Left lung (tissue), 10 donors: ENCODE data around the gene GLCCI1. TPM values are rescaled to one million over a fixed set of nuclear protein-coding genes. Genes with fewer than 3 reads are reported as not detected.

Experiments
- ATAC-seq: fragments of 200-7000 bp; cut with Tn5 transposase; one replicate; pipeline ENCODE4 v1.9.1; 2020; ENCODE audit warnings: moderate library complexity
- DNase-seq, 4 donors: peaks; one replicate each; pipeline ENCODE4 v3.0.0-alpha.2; 2013 to 2020
- H3K27ac ChIP-seq, 2 donors: fragments of 200-600 bp; sonication (generic) in 1 of 2; one replicate each; pipeline versions ENCODE4 v1.5.0 to v1.8.0; 2020 to 2021
- H3K27me3 ChIP-seq, 2 donors: fragments of 200-600 bp; sonication (generic) in 1 of 2; one replicate each; pipeline versions ENCODE4 v1.5.0 to v1.8.0; 2020 to 2021
- H3K36me3 ChIP-seq, 2 donors: fragments of 200-600 bp; sonication (generic) in 1 of 2; one replicate each; pipeline versions ENCODE4 v1.5.0 to v1.8.0; 2020 to 2021
- H3K4me1 ChIP-seq, 2 donors: fragments of 200-600 bp; one replicate each; pipeline ENCODE4 v1.8.0; 2021
- H3K4me3 ChIP-seq, 2 donors: fragments of 200-600 bp; sonication (generic) in 1 of 2; one replicate each; pipeline versions ENCODE4 v1.5.0 to v1.8.0; 2020 to 2021; ENCODE audit warnings: mild to moderate bottlenecking in 1 of 2
- H3K9me3 ChIP-seq, 2 donors: fragments of 200-600 bp; sonication (generic) in 1 of 2; one replicate each; pipeline versions ENCODE4 v1.5.0 to v1.8.0; 2020 to 2021
- CTCF ChIP-seq, 2 donors: fragments of 200-600 bp; sonication (generic) in 1 of 2; IDR thresholded peaks; one replicate each; pipeline versions ENCODE4 v1.5.0 to v1.8.0; 2021; ENCODE audit warnings: antibody characterized with exemption in 2 of 2
- intact Hi-C, 2 donors: fragments of 100-400 bp; cut with DNase I; formaldehyde crosslinking; loops; one replicate each; pipeline versions ENCODE4 v1.11.2 to v1.14.2; 2022
- polyA plus RNA-seq, 6 donors: library from polyadenylated mRNA; unstranded; fragments of 120-200 nt; gene quantifications; one replicate each; pipeline ENCODE4 v1.2.1, GENCODE V29; 2013; ENCODE audit not compliant: insufficient read length in 6 of 6
- total RNA-seq, 2 donors: library from RNA; stranded (reverse); fragmentation: NEBNext Ultra II Directional; extraction: Animal tissue kit (Norgen Biotek cat#: 25700); gene quantifications; one replicate each; pipeline ENCODE4 v1.2.1, GENCODE V29; 2021
- donor health status: DM: no; HTN: yes; CAD: no.
- donor health status: DM: no; HTN: no; CAD: no.

The GLCCI1 gene
- total and polyA plus RNA-seq, 8 donors: 25.4 to 45.2 (median 37.1) TPM

GRCh38 chr7:8068892-8069686, 100.5 kb downstream of the GLCCI1 start:
- Histone ChIP-seq H3K4me1 (no peaks in the 10 kb centered on the region), H3K4me3 (no peak overlapping the region), H3K36me3 (peaks cover 0 to 16% of the 10 kb centered on the region in 2 donors), H3K27ac (no peak overlapping the region), H3K9me3 (no peaks in the 10 kb centered on the region), H3K27me3 (no peaks in the 10 kb centered on the region)
- intact Hi-C loops: no loop called here
- TF ChIP-seq CTCF (IDR thresholded peaks at IDR 0.05): no peak
- DNase-seq: no peak
- ATAC-seq: peak; percentile 38

- intact Hi-C loops: no loop called here
- ATAC-seq: no peak
Observed at GRCh38 chr7:8070451-8071180, 102.0 kb downstream of the GLCCI1 start.

GRCh38 chr7:8078418-8078817, 109.8 kb downstream of the GLCCI1 start:
- TF ChIP-seq CTCF (IDR thresholded peaks at IDR 0.05): no peak
- Histone ChIP-seq H3K9me3 (no peaks in the 10 kb centered on the region), H3K4me1 (no peaks in the 10 kb centered on the region), H3K36me3 (no peaks in the 10 kb centered on the region), H3K4me3 (no peak overlapping the region), H3K27me3 (no peaks in the 10 kb centered on the region), H3K27ac (no peak overlapping the region)
- no peak for DNase-seq
- intact Hi-C loops: no loop called here
- ATAC-seq: no peak

More at GRCh38 chr7:8070451-8071180, 102.0 kb downstream of the GLCCI1 start:
- H3K27ac ChIP-seq: no peak overlapping the region
- no peaks in the 10 kb centered on the region for H3K27me3 ChIP-seq
- H3K36me3 ChIP-seq: peaks cover 0 to 16% of the 10 kb centered on the region in 2 donors
- no peaks in the 10 kb centered on the region for H3K4me1 ChIP-seq
- TF ChIP-seq CTCF (IDR thresholded peaks at IDR 0.05): no peak
- H3K9me3 ChIP-seq: no peaks in the 10 kb centered on the region
- no peak for DNase-seq
- no peak overlapping the region for H3K4me3 ChIP-seq

GRCh38 chr7:8082762-8083161, 114.2 kb downstream of the GLCCI1 start:
- no peaks in the 10 kb centered on the region for H3K9me3 ChIP-seq
- ATAC-seq (no peak), DNase-seq (no peak)
- H3K4me1 ChIP-seq: no peaks in the 10 kb centered on the region
- intact Hi-C loops: no loop called here
- H3K36me3 ChIP-seq: peaks cover 0 to 21% of the 10 kb centered on the region in 2 donors
- no peaks in the 10 kb centered on the region for H3K27me3 ChIP-seq
- no peak overlapping the region for H3K4me3 ChIP-seq
- TF ChIP-seq CTCF (IDR thresholded peaks at IDR 0.05): no peak
- no peak overlapping the region for H3K27ac ChIP-seq

- Histone ChIP-seq H3K36me3 (peaks cover 0 to 21% of the 10 kb centered on the region in 2 donors), H3K4me1 (no peaks in the 10 kb centered on the region), H3K9me3 (no peaks in the 10 kb centered on the region), H3K27me3 (no peaks in the 10 kb centered on the region), H3K4me3 (no peak overlapping the region), H3K27ac (no peak overlapping the region)
- TF ChIP-seq CTCF (IDR thresholded peaks at IDR 0.05): no peak
- no peak for ATAC-seq
- DNase-seq: no peak
- intact Hi-C loops: no loop called here
Observed at GRCh38 chr7:8084836-8085235, 116.2 kb downstream of the GLCCI1 start.
